Measurements from ENCODE around the gene GOLGA1. TPM values are rescaled to one million over a fixed set of nuclear protein-coding genes. Genes with fewer than 3 reads are reported as not detected.

GOLGA1 gene
- total RNA-seq, 1 donor from 2014 or later = 10.2 TPM

- Mint-ChIP-seq H3K4me1 (ENCODE audit: low read depth, unreplicated experiment) (no peaks in the 10 kb centered on the region), H3K4me3 (ENCODE audit: unreplicated experiment) (no peak overlapping the region), H3K9me3 (ENCODE audit: unreplicated experiment) (no peaks in the 10 kb centered on the region), H3K27me3 (ENCODE audit: low read depth, unreplicated experiment) (no peaks in the 10 kb centered on the region), H3K27ac (ENCODE audit: unreplicated experiment) (no peak overlapping the region), H3K36me3 (ENCODE audit: low read depth, unreplicated experiment) (peaks cover 24% of the 10 kb centered on the region)
- FAIRE-seq = no peak
- Histone ChIP-seq H3K27me3 (ENCODE audit: insufficient read depth, low read length) (no peaks in the 10 kb centered on the region), H3K9me3 (ENCODE audit: insufficient read depth, low read depth, low read length) (no peaks in the 10 kb centered on the region), H4K20me1 (ENCODE audit: insufficient read depth, low read length) (no peaks in the 10 kb centered on the region), H2AFZ (ENCODE audit: low read depth, low read length) (no peak overlapping the region), H3K27ac (ENCODE audit: low read depth, low read length) (no peak overlapping the region), H3K4me3 (ENCODE audit: insufficient read depth, low read depth, low read length) (no peak overlapping the region), H3K9ac (ENCODE audit: low read length) (no peak overlapping the region), H3K36me3 (ENCODE audit: insufficient read depth, low read length) (peaks cover 14% of the 10 kb centered on the region), H3K4me1 (ENCODE audit: insufficient read depth, low read length) (no peaks in the 10 kb centered on the region), H3K79me2 (ENCODE audit: insufficient read depth, low read length) (no peaks in the 10 kb centered on the region), H3K4me2 (ENCODE audit: low read length) (no peak overlapping the region)
- TF ChIP-seq EZH2 (IDR thresholded peaks at IDR 0.05; ENCODE audit: insufficient read depth, low read length) (no peak), CTCF (IDR thresholded peaks at IDR 0.05; ENCODE audit: insufficient read depth, low read depth, low read length) (no peak)
- DNase-seq (ENCODE audit: low read depth) = no peak
Measured at GRCh38 chr9:124889006-124889405, 51.9 kb downstream of the GOLGA1 start.

- Histone ChIP-seq H3K4me3 (ENCODE audit: insufficient read depth, low read depth, low read length) (no peak overlapping the region), H3K9me3 (ENCODE audit: insufficient read depth, low read depth, low read length) (no peaks in the 10 kb centered on the region), H3K4me1 (ENCODE audit: insufficient read depth, low read length) (no peaks in the 10 kb centered on the region), H3K9ac (ENCODE audit: low read length) (no peak overlapping the region), H2AFZ (ENCODE audit: low read depth, low read length) (no peak overlapping the region), H3K27ac (ENCODE audit: low read depth, low read length) (no peak overlapping the region), H3K27me3 (ENCODE audit: insufficient read depth, low read length) (no peaks in the 10 kb centered on the region), H3K79me2 (ENCODE audit: insufficient read depth, low read length) (no peaks in the 10 kb centered on the region), H3K4me2 (ENCODE audit: low read length) (no peak overlapping the region), H3K36me3 (ENCODE audit: insufficient read depth, low read length) (peaks cover 14% of the 10 kb centered on the region), H4K20me1 (ENCODE audit: insufficient read depth, low read length) (no peaks in the 10 kb centered on the region)
- TF ChIP-seq EZH2 (IDR thresholded peaks at IDR 0.05; ENCODE audit: insufficient read depth, low read length) (no peak), CTCF (IDR thresholded peaks at IDR 0.05; ENCODE audit: insufficient read depth, low read depth, low read length) (no peak)
- Mint-ChIP-seq H3K4me3 (ENCODE audit: unreplicated experiment) (no peak overlapping the region), H3K4me1 (ENCODE audit: low read depth, unreplicated experiment) (no peaks in the 10 kb centered on the region), H3K27me3 (ENCODE audit: low read depth, unreplicated experiment) (no peaks in the 10 kb centered on the region), H3K9me3 (ENCODE audit: unreplicated experiment) (no peaks in the 10 kb centered on the region), H3K27ac (ENCODE audit: unreplicated experiment) (no peak overlapping the region), H3K36me3 (ENCODE audit: low read depth, unreplicated experiment) (peaks cover 23% of the 10 kb centered on the region)
- DNase-seq (ENCODE audit: low read depth) (no peak), FAIRE-seq (no peak)
Measured at GRCh38 chr9:124887832-124888231, 53.1 kb downstream of the GOLGA1 start.

GRCh38 chr9:124886866-124887492 is 53.9 kb downstream of the GOLGA1 start:
- Histone ChIP-seq H3K9me3 (ENCODE audit: insufficient read depth, low read depth, low read length) (no peaks in the 10 kb centered on the region), H3K4me1 (ENCODE audit: insufficient read depth, low read length) (no peaks in the 10 kb centered on the region), H4K20me1 (ENCODE audit: insufficient read depth, low read length) (no peaks in the 10 kb centered on the region), H2AFZ (ENCODE audit: low read depth, low read length) (no peak overlapping the region), H3K4me3 (ENCODE audit: insufficient read depth, low read depth, low read length) (no peak overlapping the region), H3K27ac (ENCODE audit: low read depth, low read length) (no peak overlapping the region), H3K4me2 (ENCODE audit: low read length) (no peak overlapping the region), H3K27me3 (ENCODE audit: insufficient read depth, low read length) (no peaks in the 10 kb centered on the region), H3K9ac (ENCODE audit: low read length) (no peak overlapping the region), H3K79me2 (ENCODE audit: insufficient read depth, low read length) (no peaks in the 10 kb centered on the region), H3K36me3 (ENCODE audit: insufficient read depth, low read length) (peaks cover 14% of the 10 kb centered on the region)
- no peaks in the 10 kb centered on the region for H3K9me3 Mint-ChIP-seq (ENCODE audit: unreplicated experiment)
- no peaks in the 10 kb centered on the region for H3K4me1 Mint-ChIP-seq (ENCODE audit: low read depth, unreplicated experiment)
- FAIRE-seq (no peak), DNase-seq (ENCODE audit: low read depth) (no peak)
- no peak overlapping the region for H3K4me3 Mint-ChIP-seq (ENCODE audit: unreplicated experiment)
- peaks cover 26% of the 10 kb centered on the region for H3K36me3 Mint-ChIP-seq (ENCODE audit: low read depth, unreplicated experiment)
- no peaks in the 10 kb centered on the region for H3K27me3 Mint-ChIP-seq (ENCODE audit: low read depth, unreplicated experiment)
- no peak overlapping the region for H3K27ac Mint-ChIP-seq (ENCODE audit: unreplicated experiment)
- TF ChIP-seq CTCF (IDR thresholded peaks at IDR 0.05; ENCODE audit: insufficient read depth, low read depth, low read length) = no peak
- TF ChIP-seq EZH2 (IDR thresholded peaks at IDR 0.05; ENCODE audit: insufficient read depth, low read length) = no peak
